ENCODE data around the gene SHISA9. TPM values are rescaled to one million over a fixed set of nuclear protein-coding genes. Genes with fewer than 3 reads are reported as not detected.

Gene SHISA9
- total and polyA plus RNA-seq, 4 donors: under 0.01 to 0.46 (median 0.07) TPM

Other genes starting within 250 kb of the SHISA9 start
- 10 to 100 TPM; 11.8 to 32.5 TPM for gene CPPED1, start 97.7 kb upstream of the SHISA9 start, total RNA-seq
- 10 to 100 TPM in 1 of 2 donors, 1 to 10 TPM in 1; 9.8 to 16.6 TPM for gene CPPED1, start 97.7 kb upstream of the SHISA9 start, polyA plus RNA-seq